AG10803 (cell line): Measurements from ENCODE around the gene SLC6A3.

ENCODE experiments used
- DNase-seq: peaks from one replicate; pipeline ENCODE4 v3.0.0; 2010; ENCODE audit warnings: low read depth
- H3K4me3 ChIP-seq: 2 replicates; pipeline ENCODE4 v1.5.1; 2011; ENCODE audit warnings: mild to moderate bottlenecking, low read length, control low read depth
- TF ChIP-seq, protein P1 (sequence below): conservative IDR thresholded peaks from 2 replicates; pipeline ENCODE4 v1.5.1; 2011; ENCODE audit warnings: mild to moderate bottlenecking, low read length, control low read depth, inconsistent platforms

Gene SLC6A3

GRCh38 chr5:1348986-1349245 is 96.3 kb downstream of the SLC6A3 start:
- no peak overlapping the region for H3K4me3 ChIP-seq
- DNase-seq = no peak
- TF ChIP-seq, protein P1, sequence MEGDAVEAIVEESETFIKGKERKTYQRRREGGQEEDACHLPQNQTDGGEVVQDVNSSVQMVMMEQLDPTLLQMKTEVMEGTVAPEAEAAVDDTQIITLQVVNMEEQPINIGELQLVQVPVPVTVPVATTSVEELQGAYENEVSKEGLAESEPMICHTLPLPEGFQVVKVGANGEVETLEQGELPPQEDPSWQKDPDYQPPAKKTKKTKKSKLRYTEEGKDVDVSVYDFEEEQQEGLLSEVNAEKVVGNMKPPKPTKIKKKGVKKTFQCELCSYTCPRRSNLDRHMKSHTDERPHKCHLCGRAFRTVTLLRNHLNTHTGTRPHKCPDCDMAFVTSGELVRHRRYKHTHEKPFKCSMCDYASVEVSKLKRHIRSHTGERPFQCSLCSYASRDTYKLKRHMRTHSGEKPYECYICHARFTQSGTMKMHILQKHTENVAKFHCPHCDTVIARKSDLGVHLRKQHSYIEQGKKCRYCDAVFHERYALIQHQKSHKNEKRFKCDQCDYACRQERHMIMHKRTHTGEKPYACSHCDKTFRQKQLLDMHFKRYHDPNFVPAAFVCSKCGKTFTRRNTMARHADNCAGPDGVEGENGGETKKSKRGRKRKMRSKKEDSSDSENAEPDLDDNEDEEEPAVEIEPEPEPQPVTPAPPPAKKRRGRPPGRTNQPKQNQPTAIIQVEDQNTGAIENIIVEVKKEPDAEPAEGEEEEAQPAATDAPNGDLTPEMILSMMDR = no peak

GRCh38 chr5:1347571-1347970 is 97.7 kb downstream of the SLC6A3 start:
- H3K4me3 ChIP-seq = no peak overlapping the region
- no peak for DNase-seq
- TF ChIP-seq, protein P1 = no peak

DNA sequence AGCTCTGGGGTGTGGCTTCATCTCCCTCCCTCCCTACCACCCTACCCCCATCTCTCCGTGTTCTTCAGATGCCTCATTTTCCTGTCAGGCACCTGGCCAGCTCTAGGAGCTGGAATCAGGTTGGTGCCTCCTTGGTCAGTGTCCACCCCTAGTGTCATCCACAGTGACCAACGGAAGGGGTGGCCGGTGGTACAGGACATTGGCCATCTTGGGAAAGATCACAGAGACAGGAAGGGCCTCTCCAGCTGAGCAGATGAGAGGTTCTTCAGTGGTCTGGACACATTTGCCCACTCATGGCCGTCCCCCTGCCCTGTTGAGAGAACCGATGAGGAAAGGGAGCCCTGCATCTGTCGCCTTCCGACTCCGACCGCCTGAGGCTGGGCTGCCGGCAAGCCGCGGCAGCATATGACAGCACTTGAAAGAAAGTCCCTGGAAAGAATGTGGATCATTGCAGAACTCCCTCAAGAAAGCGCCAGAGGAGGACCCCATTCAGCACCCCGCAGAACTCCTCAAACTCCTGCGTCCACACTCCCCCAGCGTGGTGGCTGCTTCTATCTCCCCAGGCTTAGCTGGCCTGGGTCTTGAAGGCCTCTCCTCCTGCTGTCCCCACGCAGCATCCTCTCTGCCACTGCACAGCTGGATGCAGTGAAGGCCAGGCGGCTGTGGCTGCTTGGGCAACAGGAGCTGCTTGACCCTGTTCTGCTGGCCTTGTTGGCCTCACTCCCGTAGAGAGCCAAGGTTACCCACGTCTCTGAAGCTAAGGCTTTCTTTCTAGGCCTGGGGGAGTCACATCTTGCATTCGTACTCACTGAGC is 98.4 kb downstream of the SLC6A3 start:
- TF ChIP-seq, protein P1 = no peak
- no peak for DNase-seq
- H3K4me3 ChIP-seq = no peak overlapping the region

GRCh38 chr5:1345876-1346626 is 99.2 kb downstream of the SLC6A3 start:
- peak overlapping the region; percentile 88 for H3K4me3 ChIP-seq
- DNase-seq = no peak
- TF ChIP-seq, protein P1 = no peak

DNA sequence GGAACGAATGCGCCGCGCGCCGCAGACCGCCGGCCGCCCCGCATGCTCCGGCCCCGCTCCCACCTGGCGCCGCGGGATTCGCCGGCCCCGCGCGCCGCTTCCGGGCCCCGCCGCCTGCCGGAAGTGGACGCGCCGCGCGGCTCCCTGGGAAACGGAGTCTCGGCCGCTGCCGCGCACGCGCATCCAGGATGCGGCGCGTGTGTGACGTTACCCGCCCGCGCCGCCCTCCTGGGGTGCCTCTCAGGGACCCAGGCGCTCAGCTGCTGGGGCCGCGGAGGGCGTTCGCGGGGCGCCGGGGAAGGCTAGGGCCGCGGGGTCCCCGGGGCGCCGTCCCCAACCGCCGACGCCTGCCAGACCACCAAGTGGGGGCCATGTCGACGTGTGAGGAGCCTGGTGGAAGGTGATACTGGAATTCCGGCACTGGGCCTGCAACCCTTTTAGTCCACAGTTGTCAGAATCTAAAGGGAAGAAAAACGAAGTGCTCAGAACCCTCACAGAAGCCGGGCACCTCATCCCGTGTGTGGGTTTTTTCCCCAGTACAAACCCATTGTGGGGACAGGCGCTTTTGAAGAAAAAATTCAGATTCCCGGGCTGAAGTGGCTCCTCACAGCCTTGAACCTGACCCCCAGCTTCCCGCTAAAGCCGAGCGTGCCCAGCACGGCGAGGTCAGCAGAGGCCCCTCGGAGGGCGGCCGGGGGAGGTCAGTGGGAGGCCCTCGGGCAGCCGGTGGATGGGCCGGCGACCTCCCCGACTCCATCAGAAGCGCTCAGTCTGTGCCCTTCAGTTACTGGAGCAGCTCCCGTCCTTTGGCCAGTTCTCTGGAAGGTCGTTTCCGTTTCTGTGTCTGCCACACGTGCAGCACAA is 100.0 kb downstream of the SLC6A3 start, which contains the start of gene CLPTM1L:
Gene CLPTM1L (minus strand): TSS at position 125 of the 864 bp plus-strand sequence. CDS start 258 bp downstream, outside the sequence.
- H3K4me3 ChIP-seq = peak within 1 kb of the TSS; percentile 88
- TF ChIP-seq, protein P1 = no peak
- DNase-seq = peak; percentile 80

DNA sequence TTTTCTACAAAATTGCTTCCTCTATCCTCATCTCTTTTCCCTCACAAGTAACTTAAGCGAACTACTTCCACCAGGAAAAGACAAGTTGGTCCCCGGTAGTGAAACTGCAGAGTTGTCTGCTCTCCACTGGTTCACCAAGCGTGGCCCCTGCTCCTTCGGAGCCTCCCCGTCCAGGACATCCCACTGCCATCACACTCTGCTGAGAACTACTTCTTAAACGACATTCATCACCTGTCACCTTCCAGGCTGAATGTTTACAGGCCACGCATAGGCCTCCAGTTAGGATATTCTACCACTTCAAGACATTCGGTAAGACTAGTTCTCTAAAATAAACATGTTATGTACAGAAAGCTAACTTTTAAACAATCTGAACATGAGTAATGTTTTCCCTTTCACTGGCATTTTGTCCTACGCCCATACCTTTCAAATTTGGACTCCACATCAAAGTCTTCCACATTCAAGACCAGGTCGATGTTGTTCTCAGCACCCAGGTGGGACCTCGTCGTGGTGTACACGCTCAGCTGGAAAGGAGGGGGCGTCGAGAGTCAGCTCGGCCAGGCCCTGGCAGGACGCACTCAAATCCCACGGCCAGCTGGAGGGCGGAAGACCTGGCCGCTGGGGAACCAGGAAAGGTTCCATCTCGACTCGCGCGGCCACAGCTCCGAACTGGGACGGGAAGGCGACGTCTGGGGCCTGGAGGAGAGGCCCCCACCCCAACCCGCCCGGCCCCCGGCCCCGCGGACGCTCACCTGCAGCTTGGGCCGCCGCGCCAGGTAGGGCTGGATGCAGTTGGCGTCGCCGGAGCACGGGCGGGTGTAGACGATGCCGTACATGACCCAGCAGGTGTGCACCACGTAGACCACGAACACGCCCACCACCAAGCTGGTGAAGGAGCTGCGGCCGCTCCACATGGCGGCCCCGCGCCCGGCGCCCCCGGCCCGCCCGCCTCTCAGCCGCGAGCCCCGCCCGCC is 101.0 kb downstream of the SLC6A3 start:
- peak overlapping the region; percentile 76 for H3K4me3 ChIP-seq
- DNase-seq = no peak
- TF ChIP-seq, protein P1 = no peak
